ENCODE results near the gene GJB5.

Gene GJB5

DNA sequence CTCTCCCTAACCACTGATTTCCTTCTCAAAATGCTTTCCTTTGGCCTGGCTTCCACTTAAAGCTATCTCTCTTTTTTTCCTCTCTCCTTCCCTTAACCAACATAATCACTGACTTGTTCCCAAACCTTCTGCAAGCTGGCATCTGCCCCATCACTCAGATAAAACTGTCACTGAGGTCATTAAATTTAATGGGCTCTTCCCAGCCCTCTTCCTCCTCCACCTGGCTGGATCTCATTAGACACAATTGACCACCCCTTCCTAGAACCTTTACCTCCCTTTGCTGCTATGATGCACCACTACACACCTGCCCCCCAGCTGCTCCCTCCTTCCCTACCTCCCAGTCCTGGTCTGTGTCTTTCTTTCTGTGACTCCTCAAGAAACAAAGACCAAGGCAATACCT lies 44.0 kb upstream of the GJB5 start:
- H4K12ac ChIP-seq (ENCODE audit: low read depth, low read length): no peak overlapping the region
- no peak overlapping the region for H2BK12ac ChIP-seq (ENCODE audit: low read length)
- no peak overlapping the region for H3K23ac ChIP-seq (ENCODE audit: low read length)
- no peak overlapping the region for H2AK5ac ChIP-seq (ENCODE audit: low read length)
- H4K91ac ChIP-seq (ENCODE audit: low read depth, low read length): no peak overlapping the region
- H3K9ac ChIP-seq (ENCODE audit: low read length): no peak overlapping the region
- H3K4ac ChIP-seq (ENCODE audit: low read depth, low read length): no peak overlapping the region
- no peak overlapping the region for H3K14ac ChIP-seq (ENCODE audit: low read length)
- no peak overlapping the region for H3K27ac ChIP-seq (ENCODE audit: low read depth, low read length)
- no peak overlapping the region for H4K8ac ChIP-seq (ENCODE audit: low read depth, low read length)
- H3K79me1 ChIP-seq (ENCODE audit: low read length): no peaks in the 10 kb centered on the region
- no peak overlapping the region for H2AFZ ChIP-seq (ENCODE audit: insufficient read depth, low read length, poor library complexity)
- no peak for DNase-seq
- no peaks in the 10 kb centered on the region for H3K4me1 ChIP-seq (ENCODE audit: control insufficient read depth in 1 of 2, insufficient read depth in 2 of 2, low read length in 2 of 2)
- peaks cover 2% of the 10 kb centered on the region for H3K9me3 ChIP-seq (ENCODE audit: insufficient read depth, low read depth, low read length)
- no peak overlapping the region for H3K4me2 ChIP-seq (ENCODE audit: low read length)
- no peak overlapping the region for H3K18ac ChIP-seq (ENCODE audit: low read length)
- H3K36me3 ChIP-seq (ENCODE audit: control insufficient read depth in 1 of 2, insufficient read depth in 2 of 2, low read length in 2 of 2): no peaks in the 10 kb centered on the region
- H3K27me3 ChIP-seq (ENCODE audit: insufficient read depth, low read length): no peaks in the 10 kb centered on the region
- H2BK120ac ChIP-seq (ENCODE audit: insufficient read depth, low read length, poor library complexity): no peak overlapping the region
- H2BK5ac ChIP-seq (ENCODE audit: low read depth, low read length, poor library complexity): no peak overlapping the region
- H3K4me3 ChIP-seq (ENCODE audit: low read depth, low read length): no peak overlapping the region
- no peaks in the 10 kb centered on the region for H3K79me2 ChIP-seq (ENCODE audit: control insufficient read depth, insufficient read depth, low read length, poor library complexity)

DNA sequence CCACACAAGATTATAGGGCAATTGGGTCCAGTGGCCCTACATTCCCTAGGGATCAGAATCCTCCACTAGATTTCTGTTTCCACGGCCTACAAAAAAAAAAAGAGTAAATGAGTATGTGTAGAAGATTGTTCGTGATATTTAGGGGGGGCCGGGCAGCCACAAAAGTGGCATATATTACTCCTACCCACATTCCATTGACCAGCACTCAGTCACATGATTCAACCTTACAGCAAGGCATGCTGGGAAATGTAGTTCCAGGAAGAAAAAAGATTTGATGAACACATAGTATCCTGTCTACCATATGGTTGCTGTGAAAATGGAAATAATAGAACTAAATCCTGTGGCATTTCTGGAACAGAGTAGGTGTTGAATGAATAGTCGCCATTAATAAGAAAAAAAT lies 43.4 kb upstream of the GJB5 start:
- H4K8ac ChIP-seq (ENCODE audit: low read depth, low read length): no peak overlapping the region
- H3K27me3 ChIP-seq (ENCODE audit: insufficient read depth, low read length): no peaks in the 10 kb centered on the region
- no peak overlapping the region for H3K4ac ChIP-seq (ENCODE audit: low read depth, low read length)

DNA sequence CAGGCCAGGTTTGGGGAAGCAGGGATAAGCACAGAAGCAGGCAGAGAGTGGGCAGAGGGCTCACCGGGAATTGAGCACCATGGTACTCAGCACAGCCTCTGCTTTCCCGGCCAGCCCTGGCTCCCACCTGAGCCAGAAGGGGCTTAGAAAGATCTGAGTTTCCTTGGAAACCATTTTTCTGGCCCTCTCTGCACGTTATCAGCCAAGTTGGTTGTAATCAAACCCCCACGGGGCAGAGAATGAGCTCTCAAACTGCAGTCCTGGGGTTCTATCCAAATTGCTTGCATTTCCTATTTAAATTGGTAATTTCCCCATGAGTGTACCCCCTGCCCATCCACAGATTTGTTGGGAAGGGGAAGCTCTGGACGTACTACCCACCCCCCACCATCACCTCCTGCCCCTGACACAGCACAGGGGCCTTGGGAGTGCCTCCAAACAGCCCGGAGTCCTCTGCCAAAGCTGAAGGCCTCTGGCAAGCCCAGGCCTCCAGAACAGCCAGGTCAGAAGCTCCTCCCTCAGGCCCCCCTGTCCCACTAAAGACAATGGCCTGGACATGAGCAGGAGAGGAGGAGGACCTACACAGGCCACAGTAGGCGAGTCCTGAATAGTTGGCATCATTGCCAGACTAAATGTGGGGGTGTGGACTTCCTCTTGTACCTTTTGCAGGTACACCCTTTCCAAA lies 42.7 kb upstream of the GJB5 start:
- Histone ChIP-seq H3K14ac (ENCODE audit: low read length) (no peak overlapping the region), H3K79me2 (ENCODE audit: control insufficient read depth, insufficient read depth, low read length, poor library complexity) (no peaks in the 10 kb centered on the region), H2BK120ac (ENCODE audit: insufficient read depth, low read length, poor library complexity) (no peak overlapping the region), H3K4me3 (ENCODE audit: low read depth, low read length) (no peak overlapping the region), H3K27ac (ENCODE audit: low read depth, low read length) (no peak overlapping the region), H4K8ac (ENCODE audit: low read depth, low read length) (no peak overlapping the region), H4K91ac (ENCODE audit: low read depth, low read length) (no peak overlapping the region), H4K12ac (ENCODE audit: low read depth, low read length) (no peak overlapping the region), H2AFZ (ENCODE audit: insufficient read depth, low read length, poor library complexity) (no peak overlapping the region), H3K4me2 (ENCODE audit: low read length) (no peak overlapping the region), H3K27me3 (ENCODE audit: insufficient read depth, low read length) (no peaks in the 10 kb centered on the region), H3K23ac (ENCODE audit: low read length) (no peak overlapping the region), H3K36me3 (ENCODE audit: control insufficient read depth in 1 of 2, insufficient read depth in 2 of 2, low read length in 2 of 2) (no peaks in the 10 kb centered on the region), H3K4me1 (ENCODE audit: control insufficient read depth in 1 of 2, insufficient read depth in 2 of 2, low read length in 2 of 2) (no peaks in the 10 kb centered on the region), H3K79me1 (ENCODE audit: low read length) (no peaks in the 10 kb centered on the region), H3K4ac (ENCODE audit: low read depth, low read length) (no peak overlapping the region), H3K9me3 (ENCODE audit: insufficient read depth, low read depth, low read length) (peaks cover 2% of the 10 kb centered on the region), H3K9ac (ENCODE audit: low read length) (no peak overlapping the region), H3K18ac (ENCODE audit: low read length) (no peak overlapping the region), H2BK5ac (ENCODE audit: low read depth, low read length, poor library complexity) (no peak overlapping the region), H2AK5ac (ENCODE audit: low read length) (no peak overlapping the region), H2BK12ac (ENCODE audit: low read length) (no peak overlapping the region)
- no peak for DNase-seq
- no CpG with 5 or more reads among the region's 7 CpGs for WGBS (ENCODE audit: extremely low coverage, insufficient coverage, insufficient read length)

More for the DNA sequence above, 43.4 kb upstream of the GJB5 start:
- Histone ChIP-seq H3K23ac (ENCODE audit: low read length) (no peak overlapping the region), H4K12ac (ENCODE audit: low read depth, low read length) (no peak overlapping the region), H3K79me2 (ENCODE audit: control insufficient read depth, insufficient read depth, low read length, poor library complexity) (no peaks in the 10 kb centered on the region), H3K9ac (ENCODE audit: low read length) (no peak overlapping the region), H3K4me2 (ENCODE audit: low read length) (no peak overlapping the region), H3K18ac (ENCODE audit: low read length) (no peak overlapping the region), H3K79me1 (ENCODE audit: low read length) (no peaks in the 10 kb centered on the region), H3K9me3 (ENCODE audit: insufficient read depth, low read depth, low read length) (peaks cover 2% of the 10 kb centered on the region), H4K91ac (ENCODE audit: low read depth, low read length) (no peak overlapping the region), H3K27ac (ENCODE audit: low read depth, low read length) (no peak overlapping the region), H2BK12ac (ENCODE audit: low read length) (no peak overlapping the region), H3K14ac (ENCODE audit: low read length) (no peak overlapping the region), H2BK120ac (ENCODE audit: insufficient read depth, low read length, poor library complexity) (no peak overlapping the region), H2AFZ (ENCODE audit: insufficient read depth, low read length, poor library complexity) (no peak overlapping the region), H2AK5ac (ENCODE audit: low read length) (no peak overlapping the region), H3K36me3 (ENCODE audit: control insufficient read depth in 1 of 2, insufficient read depth in 2 of 2, low read length in 2 of 2) (no peaks in the 10 kb centered on the region), H2BK5ac (ENCODE audit: low read depth, low read length, poor library complexity) (no peak overlapping the region), H3K4me3 (ENCODE audit: low read depth, low read length) (no peak overlapping the region), H3K4me1 (ENCODE audit: control insufficient read depth in 1 of 2, insufficient read depth in 2 of 2, low read length in 2 of 2) (no peaks in the 10 kb centered on the region)
- no CpG with 5 or more reads among the region's 4 CpGs for WGBS (ENCODE audit: extremely low coverage, insufficient coverage, insufficient read length)
- DNase-seq: no peak

DNA sequence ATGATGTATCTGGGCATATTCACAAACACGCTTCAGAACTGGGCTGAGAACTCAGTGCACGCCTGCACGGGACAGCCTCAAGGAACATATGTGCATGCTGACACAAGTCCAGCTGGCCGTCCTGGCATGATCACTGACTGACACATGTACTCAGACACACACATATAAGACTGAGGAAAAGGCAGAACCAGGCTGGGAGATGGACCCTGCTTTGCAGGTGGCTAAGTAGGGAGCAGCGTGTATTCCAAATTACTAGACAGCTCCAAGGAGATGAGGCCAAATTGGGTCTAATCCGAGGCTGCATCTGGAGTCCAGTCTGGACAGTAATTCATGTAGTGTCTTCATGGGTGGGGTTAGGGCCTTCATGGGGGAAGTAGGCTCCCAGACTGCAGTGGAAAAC lies 41.4 kb upstream of the GJB5 start:
- H2AK5ac ChIP-seq (ENCODE audit: low read length): no peak overlapping the region
- H3K4me1 ChIP-seq (ENCODE audit: control insufficient read depth in 1 of 2, insufficient read depth in 2 of 2, low read length in 2 of 2): no peaks in the 10 kb centered on the region
- no peak overlapping the region for H3K4ac ChIP-seq (ENCODE audit: low read depth, low read length)
- no peaks in the 10 kb centered on the region for H3K27me3 ChIP-seq (ENCODE audit: insufficient read depth, low read length)
- H3K9ac ChIP-seq (ENCODE audit: low read length): peak overlapping the region; percentile 18
- H4K12ac ChIP-seq (ENCODE audit: low read depth, low read length): no peak overlapping the region
- no peaks in the 10 kb centered on the region for H3K79me2 ChIP-seq (ENCODE audit: control insufficient read depth, insufficient read depth, low read length, poor library complexity)
- no peak overlapping the region for H3K18ac ChIP-seq (ENCODE audit: low read length)
- WGBS (ENCODE audit: extremely low coverage, insufficient coverage, insufficient read length): no CpG with 5 or more reads among the region's 6 CpGs
- H3K23ac ChIP-seq (ENCODE audit: low read length): no peak overlapping the region
- H4K8ac ChIP-seq (ENCODE audit: low read depth, low read length): no peak overlapping the region
- H3K36me3 ChIP-seq (ENCODE audit: control insufficient read depth in 1 of 2, insufficient read depth in 2 of 2, low read length in 2 of 2): no peaks in the 10 kb centered on the region
- H2BK12ac ChIP-seq (ENCODE audit: low read length): no peak overlapping the region
- H3K4me3 ChIP-seq (ENCODE audit: low read depth, low read length): no peak overlapping the region
- H2BK5ac ChIP-seq (ENCODE audit: low read depth, low read length, poor library complexity): no peak overlapping the region
- no peak overlapping the region for H2AFZ ChIP-seq (ENCODE audit: insufficient read depth, low read length, poor library complexity)
- H3K14ac ChIP-seq (ENCODE audit: low read length): no peak overlapping the region
- no peaks in the 10 kb centered on the region for H3K79me1 ChIP-seq (ENCODE audit: low read length)
- DNase-seq: no peak
- peaks cover 2% of the 10 kb centered on the region for H3K9me3 ChIP-seq (ENCODE audit: insufficient read depth, low read depth, low read length)
- H2BK120ac ChIP-seq (ENCODE audit: insufficient read depth, low read length, poor library complexity): no peak overlapping the region
- H3K27ac ChIP-seq (ENCODE audit: low read depth, low read length): no peak overlapping the region
- H4K91ac ChIP-seq (ENCODE audit: low read depth, low read length): no peak overlapping the region
- no peak overlapping the region for H3K4me2 ChIP-seq (ENCODE audit: low read length)
